Breast epithelium (tissue), 3 donors: ENCODE results near the gene ZNF823.
"Not testable (repeated sequence)": the region's sequence is repeated elsewhere in the genome, so short reads cannot be mapped to it uniquely, and the experiment has no call there.

Experiments
- POLR2AphosphoS5 ChIP-seq, 3 donors: sonication (generic); formaldehyde crosslinking; IDR thresholded peaks; one replicate each; pipeline ENCODE4 v1.6.1; 2017; ENCODE audit warnings: antibody characterized with exemption in 3 of 3
- TF ChIP-seq, protein P1 (sequence below), 3 donors: fragments of 450-650 bp; IDR thresholded peaks; one replicate each; pipeline ENCODE4 v1.5.1; 2016 to 2017; ENCODE audit warnings: antibody characterized with exemption in 3 of 3, mild to moderate bottlenecking in 3 of 3, moderate library complexity in 3 of 3

DNA sequence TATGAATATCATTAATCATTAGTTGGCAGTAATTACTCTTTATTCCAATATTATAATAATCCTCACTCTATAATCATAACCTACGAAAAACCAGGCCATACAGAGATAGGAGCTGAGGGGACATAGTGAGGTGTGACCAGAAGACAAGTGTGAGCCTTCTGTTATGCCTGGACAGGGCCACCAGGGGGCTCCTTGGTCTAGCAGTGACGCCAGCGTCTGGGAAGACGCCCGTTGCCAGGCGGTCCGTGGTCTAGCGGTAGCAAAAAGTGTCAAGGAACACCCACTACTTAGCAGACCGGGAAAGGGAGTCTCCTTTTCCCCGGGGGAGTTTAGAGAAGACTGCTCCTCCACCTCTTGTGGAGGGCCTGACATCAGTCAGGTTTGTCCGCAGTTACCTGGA lies 32.8 kb upstream of the ZNF823 start:
- TF ChIP-seq, protein P1, sequence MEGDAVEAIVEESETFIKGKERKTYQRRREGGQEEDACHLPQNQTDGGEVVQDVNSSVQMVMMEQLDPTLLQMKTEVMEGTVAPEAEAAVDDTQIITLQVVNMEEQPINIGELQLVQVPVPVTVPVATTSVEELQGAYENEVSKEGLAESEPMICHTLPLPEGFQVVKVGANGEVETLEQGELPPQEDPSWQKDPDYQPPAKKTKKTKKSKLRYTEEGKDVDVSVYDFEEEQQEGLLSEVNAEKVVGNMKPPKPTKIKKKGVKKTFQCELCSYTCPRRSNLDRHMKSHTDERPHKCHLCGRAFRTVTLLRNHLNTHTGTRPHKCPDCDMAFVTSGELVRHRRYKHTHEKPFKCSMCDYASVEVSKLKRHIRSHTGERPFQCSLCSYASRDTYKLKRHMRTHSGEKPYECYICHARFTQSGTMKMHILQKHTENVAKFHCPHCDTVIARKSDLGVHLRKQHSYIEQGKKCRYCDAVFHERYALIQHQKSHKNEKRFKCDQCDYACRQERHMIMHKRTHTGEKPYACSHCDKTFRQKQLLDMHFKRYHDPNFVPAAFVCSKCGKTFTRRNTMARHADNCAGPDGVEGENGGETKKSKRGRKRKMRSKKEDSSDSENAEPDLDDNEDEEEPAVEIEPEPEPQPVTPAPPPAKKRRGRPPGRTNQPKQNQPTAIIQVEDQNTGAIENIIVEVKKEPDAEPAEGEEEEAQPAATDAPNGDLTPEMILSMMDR (IDR thresholded peaks at IDR 0.05), result not testable (repeated sequence)
- not testable (repeated sequence) for TF ChIP-seq POLR2AphosphoS5 (IDR thresholded peaks at IDR 0.05)
